Measurements from ENCODE around the gene SCGB1C1. TPM values are rescaled to one million over a fixed set of nuclear protein-coding genes. Genes with fewer than 3 reads are reported as not detected.
"Not testable (repeated sequence)": the region's sequence is repeated elsewhere in the genome, so short reads cannot be mapped to it uniquely, and the experiment has no call there.

SCGB1C1 gene
- total and polyA plus RNA-seq, 10 of the 15 experiments (the other 5 are each of a cell fraction or from before 2014, with no cell fraction given): not detected

DNA sequence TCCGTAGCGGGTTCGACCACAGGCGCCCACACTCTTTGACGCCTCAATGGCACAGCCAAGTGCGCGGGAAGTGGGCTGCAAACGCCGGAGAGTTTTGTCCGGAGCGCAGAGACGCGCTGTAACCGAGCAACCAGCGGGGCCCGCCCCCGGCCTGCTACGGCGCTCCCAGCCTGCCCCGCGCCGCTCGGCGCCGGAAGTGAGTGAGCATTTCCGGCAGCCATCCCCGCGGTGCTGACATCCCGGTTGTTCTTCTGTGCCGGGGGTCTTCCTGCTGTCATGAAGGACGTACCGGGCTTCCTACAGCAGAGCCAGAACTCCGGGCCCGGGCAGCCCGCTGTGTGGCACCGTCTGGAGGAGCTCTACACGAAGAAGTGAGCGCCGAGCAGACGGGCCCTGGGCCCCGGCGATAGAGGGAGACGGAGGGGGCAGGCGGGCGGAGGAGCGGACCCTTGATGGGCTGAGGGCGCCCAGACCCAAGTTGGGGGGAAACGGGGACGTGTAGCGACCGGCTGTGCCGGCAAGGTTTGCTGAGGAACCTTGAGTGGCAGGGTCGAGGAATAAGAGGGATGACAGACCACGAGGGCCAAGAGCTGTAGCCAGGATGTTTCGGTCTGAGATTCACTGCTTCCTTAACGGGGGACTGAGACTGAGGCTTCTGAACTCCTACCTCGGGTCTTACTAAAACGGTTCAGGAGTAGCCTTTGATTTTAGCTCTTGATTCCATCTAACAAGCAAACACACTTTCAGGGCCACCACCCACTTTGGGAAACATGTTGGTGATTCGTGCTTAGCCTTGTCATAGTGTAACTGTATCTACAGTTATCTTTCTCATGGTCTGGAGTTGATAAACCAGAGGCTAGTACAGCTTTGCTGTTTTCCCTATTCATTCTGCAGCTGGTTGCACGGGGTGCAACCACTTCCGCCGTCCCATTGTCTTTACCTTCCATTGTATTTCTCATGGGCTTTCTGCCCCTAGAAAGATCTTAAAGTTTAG is 44.2 kb downstream of the SCGB1C1 start, which contains the start of gene PSMD13 (continued):
- TF ChIP-seq FOXM1 (IDR thresholded peaks at IDR 0.05; ENCODE audit: low read depth, low read length) (peak; percentile 12; the same call in 1 of the 2 replicates), WRNIP1 (IDR thresholded peaks at IDR 0.05; ENCODE audit: borderline replicate concordance, low read depth, low read length) (no peak), PAX5 (IDR thresholded peaks at IDR 0.05; ENCODE audit: borderline replicate concordance, low read depth, low read length) (0 out of 2 replicates have a peak, but pooled peaks have one; percentile 23), ZZZ3 (IDR thresholded peaks at IDR 0.05; ENCODE audit: control insufficient read depth, insufficient read length, low read depth) (no peak), TCF7 (IDR thresholded peaks at IDR 0.05; ENCODE audit: borderline replicate concordance) (no peak), NR2F1 (conservative IDR thresholded peaks at IDR 0.05) (peak; percentile 6; the same call in 1 of the 2 replicates), NBN (IDR thresholded peaks at IDR 0.05) (peak; percentile 3; the same call in 1 of the 2 replicates), SIN3A (IDR thresholded peaks at IDR 0.05; ENCODE audit: low read depth, low read length) (peak; percentile 91), STAT1 (conservative IDR thresholded peaks at IDR 0.05) (no peak)

DNA sequence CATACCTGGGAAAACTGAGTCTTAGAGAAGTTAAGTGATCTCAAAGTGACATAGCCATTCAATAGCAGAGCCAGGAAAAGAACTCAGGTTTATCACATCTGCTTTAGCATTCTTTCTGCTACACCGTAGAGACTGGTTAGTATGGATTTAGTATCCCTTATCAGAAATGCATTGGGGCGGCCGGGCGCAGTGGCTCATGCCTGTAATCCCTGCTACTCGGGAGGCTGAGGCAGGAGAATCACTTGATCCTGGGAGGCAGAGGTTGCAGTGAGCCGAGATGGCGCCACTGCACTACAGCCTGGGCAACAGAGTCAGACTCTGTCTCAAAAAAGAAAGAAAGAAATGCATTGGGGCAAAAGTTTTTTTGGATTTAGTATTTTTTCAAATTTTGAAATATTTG is 45.5 kb downstream of the SCGB1C1 start:
- peak overlapping the region; percentile 80; the same call in 1 of the 2 replicates for H3K4me2 ChIP-seq (ENCODE audit: control insufficient read depth, insufficient read depth)
- DNase-seq (ENCODE audit: low read depth, low spot score); H3K9me3 ChIP-seq (replicated peaks; ENCODE audit: control insufficient read depth, insufficient read depth, low read length); in situ Hi-C loops (cut with MboI); H3K4me1 ChIP-seq (ENCODE audit: control insufficient read depth, insufficient read depth, low read length); H4K20me1 ChIP-seq (ENCODE audit: control insufficient read depth, insufficient read depth); BruUV-seq (replicated peaks); FAIRE-seq; H3K9ac ChIP-seq (ENCODE audit: control insufficient read depth, insufficient read depth, low read length); ATAC-seq; H2AFZ ChIP-seq (ENCODE audit: control insufficient read depth, low read depth, low read length); intact Hi-C loops (cut with micrococcal nuclease; ENCODE audit: unreplicated experiment); H3K27me3 ChIP-seq (replicated peaks in 1 of 2; ENCODE audit: control insufficient read depth in 2 of 2, insufficient read depth in 2 of 2, low read length in 1 of 2); H3K27ac ChIP-seq (ENCODE audit: control insufficient read depth, insufficient read depth): not testable (repeated sequence)
- POLR2A ChIA-PET: interaction anchor here (0.7 to 2.1 kb wide), 4 partner anchors 11 to 88 kb away, joined by 3 to 27 read pairs (median 5); partner anchors contain the start of genes BET1L and RIC8A
- RAD21 ChIA-PET (ENCODE audit: unreplicated experiment): interaction anchor here (0.9 to 2.2 kb wide), 2 partner anchors 31 to 117 kb away, joined by 4 to 15 read pairs; partner anchors contain the start of genes BET1L and RIC8A
- CTCF ChIA-PET: interaction anchor here (1.1 to 2.8 kb wide), 7 partner anchors 9 to 211 kb away, joined by 3 to 26 read pairs (median 7); partner anchors contain the start of genes BET1L, PTDSS2 and RIC8A
- H3K36me3 ChIP-seq (ENCODE audit: control insufficient read depth in 2 of 2, insufficient read depth in 2 of 2, low read length in 1 of 2): peaks cover 3 to 19% of the 10 kb centered on the region in 2 experiments; a peak in 2 of 4 replicates
- peak overlapping the region; percentile 75; the same call in 1 of the 2 replicates for H3K4me3 ChIP-seq
- WGBS (ENCODE audit: insufficient coverage, insufficient replicate concordance, low lambda C conversion rate, missing lambda C conversion rate): 82% methylated on average over 7 of the region's 7 CpGs
- SMC1A ChIA-PET (ENCODE audit: uncharacterized antibody, unreplicated experiment): interaction anchor here (0.8 to 3.8 kb wide), 10 partner anchors 8 to 125 kb away, joined by 3 to 38 read pairs (median 4); partner anchors contain the start of genes BET1L and RIC8A
- peaks cover 40% of the 10 kb centered on the region for H3K79me2 ChIP-seq (ENCODE audit: control insufficient read depth, insufficient read depth, low read length)
